GM08714 (cell line): ENCODE results near the gene ASXL1.
"Not testable (repeated sequence)": the region's sequence is repeated elsewhere in the genome, so short reads cannot be mapped to it uniquely, and the experiment has no call there.

Experiments
- H3K4me3 ChIP-seq: fragments of 200-500 bp; sonication (Bioruptor generic); 2 replicates; pipeline ENCODE4 v1.5.1; 2014; ENCODE audit warnings: mild to moderate bottlenecking, low read length, inconsistent platforms
- ZNF274 ChIP-seq: IDR thresholded peaks from 2 replicates; pipeline ENCODE4 v1.6.1; 2012; ENCODE audit warnings: mild to moderate bottlenecking, low read depth, low read length

ASXL1 gene

GRCh38 chr20:32460683-32461320, 102.7 kb downstream of the ASXL1 start:
- no peak overlapping the region for H3K4me3 ChIP-seq

GRCh38 chr20:32461836-32462600, 103.9 kb downstream of the ASXL1 start:
- TF ChIP-seq ZNF274 = no peak
- no peak overlapping the region for H3K4me3 ChIP-seq

More at GRCh38 chr20:32460683-32461320, 102.7 kb downstream of the ASXL1 start:
- no peak for TF ChIP-seq ZNF274

- H3K4me3 ChIP-seq = no peak overlapping the region
- no peak for TF ChIP-seq ZNF274
Measured at GRCh38 chr20:32462900-32463641, 104.9 kb downstream of the ASXL1 start.

- no peak overlapping the region for H3K4me3 ChIP-seq
- no peak for TF ChIP-seq ZNF274
Measured at GRCh38 chr20:32463642-32464400, 105.7 kb downstream of the ASXL1 start.

- no peak overlapping the region for H3K4me3 ChIP-seq
- no peak for TF ChIP-seq ZNF274
Measured at GRCh38 chr20:32464401-32465091, 106.4 kb downstream of the ASXL1 start.

- H3K4me3 ChIP-seq = no peak overlapping the region
- no peak for TF ChIP-seq ZNF274
Measured at GRCh38 chr20:32465092-32465900, 107.2 kb downstream of the ASXL1 start.

- not testable (repeated sequence) for H3K4me3 ChIP-seq
Measured at GRCh38 chr20:32465901-32466675, 108.0 kb downstream of the ASXL1 start.

- H3K4me3 ChIP-seq = no peak overlapping the region
- TF ChIP-seq ZNF274 = no peak
Measured at GRCh38 chr20:32466739-32467505, 108.8 kb downstream of the ASXL1 start.

GRCh38 chr20:32467506-32468312, 109.6 kb downstream of the ASXL1 start:
- H3K4me3 ChIP-seq = no peak overlapping the region
- no peak for TF ChIP-seq ZNF274

GRCh38 chr20:32468313-32468640, 110.1 kb downstream of the ASXL1 start:
- no peak for TF ChIP-seq ZNF274
- no peak overlapping the region for H3K4me3 ChIP-seq

- no peak overlapping the region for H3K4me3 ChIP-seq
- TF ChIP-seq ZNF274 = no peak
Measured at GRCh38 chr20:32468860-32469259, 110.7 kb downstream of the ASXL1 start.
